Astrocyte (in vitro differentiated cells and primary cell): ENCODE measurements around the gene DUOXA1.

Source experiments
- CTCF ChIP-seq: IDR thresholded peaks from 2 replicates; pipeline ENCODE4 v1.5.1; 2011; ENCODE audit warnings: low read depth, mild to moderate bottlenecking, inconsistent platforms, low read length, moderate library complexity; ENCODE audit not compliant: insufficient read depth
- EZH2 ChIP-seq: IDR thresholded peaks from 2 replicates; pipeline ENCODE4 v1.6.1; 2012; ENCODE audit warnings: mild to moderate bottlenecking, low read length, inconsistent platforms; ENCODE audit not compliant: insufficient read depth

- TF ChIP-seq CTCF (no peak), EZH2 (no peak)
These were observed 9.4 kb downstream of the DUOXA1 start for GRCh38 chr15:45120081-45120972.
